NT2/D1 (cell line): Measurements from ENCODE around the gene MTCH1.
"Not testable (repeated sequence)": the region's sequence is repeated elsewhere in the genome, so short reads cannot be mapped to it uniquely, and the experiment has no call there.

Experiments used
- DNase-seq: peaks from one replicate; pipeline ENCODE4 v3.0.0-alpha.2; 2011; ENCODE audit warnings: low read depth, low spot score
- H3K27me3 ChIP-seq: 2 replicates; pipeline ENCODE4 v1.6.0; 2011; ENCODE audit warnings: mild to moderate bottlenecking; ENCODE audit not compliant: insufficient read length, insufficient read depth
- H3K36me3 ChIP-seq: 2 replicates; pipeline ENCODE4 v1.6.1; 2011; ENCODE audit warnings: mild to moderate bottlenecking, low read length, mixed read lengths; ENCODE audit not compliant: insufficient read depth, insufficient read length
- H3K4me1 ChIP-seq: 2 replicates; pipeline ENCODE4 v1.5.1; 2011; ENCODE audit not compliant: insufficient read depth, insufficient read length
- H3K4me3 ChIP-seq: 2 replicates; pipeline ENCODE4 v1.5.1; 2011; ENCODE audit warnings: low read depth; ENCODE audit not compliant: insufficient read length
- H3K9ac ChIP-seq: 2 replicates; pipeline ENCODE4 v1.6.0; 2011; ENCODE audit warnings: low read depth; ENCODE audit not compliant: insufficient read length
- H3K9me3 ChIP-seq: 2 replicates; pipeline ENCODE4 v1.5.1; 2011; ENCODE audit warnings: mild to moderate bottlenecking, low read length; ENCODE audit not compliant: insufficient read depth
- SUZ12 ChIP-seq: IDR thresholded peaks from 2 replicates; pipeline ENCODE4 v1.6.1; 2011; ENCODE audit not compliant: insufficient read length, insufficient read depth; ENCODE audit errors: extremely low read depth
- YY1 ChIP-seq: IDR thresholded peaks from 2 replicates; pipeline ENCODE4 v1.6.1; 2011; ENCODE audit not compliant: insufficient read length, insufficient read depth
- ZNF274 ChIP-seq: IDR thresholded peaks from 2 replicates; pipeline ENCODE4 v1.6.1; 2011; ENCODE audit warnings: mild to moderate bottlenecking, low read depth, low read length

Gene MTCH1

GRCh38 chr6:36998723-36999038 is 12.7 kb upstream of the MTCH1 start:
- TF ChIP-seq ZNF274: no peak
- TF ChIP-seq SUZ12: no peak
- no peak for TF ChIP-seq YY1
- no peak for DNase-seq
- H3K4me3 ChIP-seq: no peak overlapping the region
- no peaks in the 10 kb centered on the region for H3K36me3 ChIP-seq
- no peaks in the 10 kb centered on the region for H3K27me3 ChIP-seq
- H3K4me1 ChIP-seq: peaks cover 8% of the 10 kb centered on the region
- no peaks in the 10 kb centered on the region for H3K9me3 ChIP-seq
- no peak overlapping the region for H3K9ac ChIP-seq

DNA sequence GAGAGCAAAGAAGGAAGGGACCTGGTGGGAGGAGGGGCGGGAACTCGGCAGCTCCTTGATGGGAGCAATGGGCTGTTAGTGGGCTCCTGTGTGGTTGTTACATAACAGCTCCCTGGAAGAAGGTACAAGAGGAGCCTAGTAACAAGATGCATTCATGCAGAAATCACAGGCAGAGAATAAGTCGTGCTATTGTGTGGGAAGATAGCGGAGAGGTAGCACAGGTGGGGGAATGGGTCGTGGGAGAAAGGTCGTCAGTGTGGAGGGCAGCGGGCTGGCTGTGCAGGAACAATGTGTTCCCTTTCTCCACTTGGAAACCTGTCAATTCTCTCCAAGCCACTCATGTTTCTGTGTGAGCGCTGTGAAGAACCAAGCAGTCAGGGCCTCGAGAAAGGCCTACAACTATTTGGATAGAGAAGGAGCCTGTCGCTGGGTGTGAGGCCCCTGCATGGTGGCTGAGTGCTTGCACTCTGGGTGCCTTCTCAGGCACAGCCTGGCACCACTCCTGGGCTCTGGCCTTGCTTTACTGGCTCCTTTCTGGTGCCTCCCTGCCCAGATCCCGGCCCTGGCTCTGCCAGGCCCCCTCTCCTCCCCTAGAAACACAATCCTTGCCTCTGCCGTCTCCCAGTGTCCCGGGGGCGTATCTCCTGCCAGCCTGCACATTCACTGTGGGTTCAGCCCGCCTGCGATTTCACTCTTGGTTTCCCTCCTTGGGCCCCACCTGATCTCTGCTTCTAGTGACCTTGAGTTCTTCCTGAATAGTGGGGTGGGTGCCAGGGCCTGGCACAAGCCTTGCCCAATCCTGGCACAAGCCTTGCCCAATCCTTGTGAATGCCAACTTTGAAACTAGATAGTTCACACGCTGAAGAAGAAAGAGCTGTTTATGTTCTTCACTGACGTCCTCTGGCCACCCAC is 12.1 kb upstream of the MTCH1 start:
- no peak overlapping the region for H3K9ac ChIP-seq
- H3K27me3 ChIP-seq: no peaks in the 10 kb centered on the region
- H3K4me1 ChIP-seq: peaks cover 8% of the 10 kb centered on the region
- no peak overlapping the region for H3K4me3 ChIP-seq
- H3K36me3 ChIP-seq: no peaks in the 10 kb centered on the region
- no peak for DNase-seq
- no peaks in the 10 kb centered on the region for H3K9me3 ChIP-seq
- TF ChIP-seq SUZ12 (no peak), ZNF274 (no peak), YY1 (no peak)

GRCh38 chr6:36990401-36990800 is 4.4 kb upstream of the MTCH1 start:
- DNase-seq, H3K27me3 ChIP-seq, H3K4me3 ChIP-seq, H3K9ac ChIP-seq, H3K9me3 ChIP-seq, H3K36me3 ChIP-seq, H3K4me1 ChIP-seq: not testable (repeated sequence)

DNA sequence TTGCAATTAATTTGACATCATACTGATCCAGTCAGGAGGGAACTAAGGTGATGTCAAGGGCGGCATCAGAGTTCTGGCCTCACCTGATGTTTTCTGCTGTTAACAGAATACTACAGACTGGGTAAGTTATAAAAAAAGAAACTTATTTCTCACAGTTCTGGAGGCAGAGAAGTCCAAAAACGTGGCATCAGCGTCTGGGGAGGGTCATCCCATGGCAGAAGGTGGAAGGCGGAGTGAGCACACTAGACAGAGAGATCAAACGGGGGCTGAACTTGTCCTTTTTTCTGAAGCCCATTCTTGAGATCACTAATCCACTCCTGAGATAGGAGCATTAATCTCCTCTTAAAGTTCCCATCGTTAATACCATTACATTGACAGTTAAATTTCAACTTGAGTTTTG is 3.3 kb upstream of the MTCH1 start:
- DNase-seq: no peak
- H3K9me3 ChIP-seq: no peaks in the 10 kb centered on the region
- H3K27me3 ChIP-seq: no peaks in the 10 kb centered on the region
- peaks cover 5% of the 10 kb centered on the region for H3K36me3 ChIP-seq
- TF ChIP-seq SUZ12: no peak
- TF ChIP-seq YY1: no peak
- TF ChIP-seq ZNF274: no peak
- no peak overlapping the region for H3K4me3 ChIP-seq
- peaks cover 3% of the 10 kb centered on the region for H3K4me1 ChIP-seq
- no peak overlapping the region for H3K9ac ChIP-seq

DNA sequence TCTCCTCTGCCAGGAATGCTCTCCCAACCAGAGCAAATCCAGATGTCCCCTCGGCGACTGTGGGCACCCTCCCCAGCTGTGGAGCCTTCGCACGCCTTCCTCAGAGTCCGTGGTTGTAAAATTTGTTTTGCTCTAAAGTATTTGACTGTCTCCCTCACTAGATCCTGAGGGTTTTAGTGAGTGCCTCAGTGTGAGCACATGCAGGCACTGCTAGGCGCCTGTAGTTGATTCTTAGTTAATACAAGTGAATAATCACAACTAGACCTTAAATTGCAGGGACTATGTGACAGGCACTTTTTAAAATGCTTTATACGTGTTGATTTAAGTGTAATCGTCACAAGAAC is 680 bp upstream of the MTCH1 start:
- H3K9me3 ChIP-seq: no peaks in the 10 kb centered on the region
- H3K4me3 ChIP-seq: peak overlapping the region; percentile 85
- peaks cover 24% of the 10 kb centered on the region for H3K36me3 ChIP-seq
- H3K4me1 ChIP-seq: peaks cover 10% of the 10 kb centered on the region
- DNase-seq: no peak
- no peak for TF ChIP-seq SUZ12
- no peak for TF ChIP-seq YY1
- TF ChIP-seq ZNF274: no peak
- H3K9ac ChIP-seq: peak overlapping the region; percentile 89
- no peaks in the 10 kb centered on the region for H3K27me3 ChIP-seq

GRCh38 chr6:36985417-36985807 is 584 bp downstream of the MTCH1 start:
- H3K9me3 ChIP-seq: no peaks in the 10 kb centered on the region
- H3K4me3 ChIP-seq: peak overlapping the region; percentile 85
- peaks cover 13% of the 10 kb centered on the region for H3K4me1 ChIP-seq
- no peak for TF ChIP-seq SUZ12
- TF ChIP-seq YY1: no peak
- TF ChIP-seq ZNF274: no peak
- H3K9ac ChIP-seq: peak overlapping the region; percentile 97
- H3K27me3 ChIP-seq: no peaks in the 10 kb centered on the region
- H3K36me3 ChIP-seq: peaks cover 36% of the 10 kb centered on the region
- DNase-seq: no peak

- TF ChIP-seq SUZ12 (no peak), ZNF274 (no peak), YY1 (no peak)
- Histone ChIP-seq H3K36me3 (peaks cover 41% of the 10 kb centered on the region), H3K9ac (peak overlapping the region; percentile 97), H3K27me3 (no peaks in the 10 kb centered on the region), H3K4me3 (peak overlapping the region; percentile 85), H3K4me1 (peaks cover 15% of the 10 kb centered on the region), H3K9me3 (no peaks in the 10 kb centered on the region)
- peak; percentile 54 for DNase-seq
Observed at GRCh38 chr6:36984581-36985416, 1.2 kb downstream of the MTCH1 start.
